SK-N-MC (cell line): Measurements from ENCODE around the gene AMPD1.

Experiments used
- EZH2 ChIP-seq: fragments of 200-600 bp; sonication (generic); IDR thresholded peaks from one replicate; pipeline ENCODE4 v1.6.1; 2017; ENCODE audit warnings: antibody characterized with exemption
- FOXP2 ChIP-seq: optimal IDR thresholded peaks from 2 replicates; pipeline ENCODE3; 2011; ENCODE audit warnings: mild to moderate bottlenecking, moderate library complexity; ENCODE audit not compliant: insufficient read depth; ENCODE audit errors: extremely low read length, control extremely low read depth
- POLR2AphosphoS5 ChIP-seq: IDR thresholded peaks from 2 replicates; pipeline ENCODE4 v1.6.1; 2012; ENCODE audit warnings: mild to moderate bottlenecking, low read depth, low read length, borderline replicate concordance

DNA sequence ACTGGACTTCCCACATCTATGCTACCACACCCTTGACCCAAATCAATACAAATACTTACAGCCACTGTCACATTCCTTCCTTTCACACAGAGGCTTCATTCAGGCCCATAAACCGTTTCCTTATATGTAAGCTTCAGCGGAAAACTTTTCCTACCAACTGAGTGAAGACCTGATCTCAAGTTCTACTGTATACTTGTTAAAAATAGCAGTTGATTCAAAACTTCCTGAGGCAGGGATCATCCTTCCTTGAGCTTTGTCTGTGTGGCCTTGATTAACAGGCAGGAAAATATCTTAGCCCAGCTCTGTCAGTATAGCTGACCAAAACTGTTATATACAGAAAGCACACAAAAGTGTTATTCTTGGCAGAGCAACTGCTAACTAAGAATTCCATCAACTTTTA is 68.2 kb downstream of the AMPD1 start:
- TF ChIP-seq EZH2 (no peak), POLR2AphosphoS5 (no peak), FOXP2 (no peak)
